Measurements from ENCODE around the gene PKIG.

PKIG gene

GRCh38 chr20:44542890-44543289, 39.5 kb upstream of the PKIG start:
- no peak for TF ChIP-seq CTCF (IDR thresholded peaks at IDR 0.05)
- Histone ChIP-seq H3K27ac (peak overlapping the region; percentile 9 to 28), H3K4me3 (no peak overlapping the region)
- DNase-seq (ENCODE audit: low spot score), result no peak

- Histone ChIP-seq H3K27ac (peak overlapping the region in 1 of 2 donors; percentile 9), H3K4me3 (no peak overlapping the region)
- TF ChIP-seq CTCF (IDR thresholded peaks at IDR 0.05), result no peak
- no peak for DNase-seq (ENCODE audit: low spot score)
Observed at GRCh38 chr20:44543358-44543757, 39.0 kb upstream of the PKIG start.

- DNase-seq (ENCODE audit: low spot score), result no peak
- H3K27ac ChIP-seq, result peak overlapping the region in 1 of 2 donors; percentile 53
- no peak for TF ChIP-seq CTCF (IDR thresholded peaks at IDR 0.05)
- no peak overlapping the region for H3K4me3 ChIP-seq
Observed at GRCh38 chr20:44544263-44544662, 38.1 kb upstream of the PKIG start.

- peak overlapping the region; percentile 80 to 85 for H3K27ac ChIP-seq
- no peak overlapping the region for H3K4me3 ChIP-seq
- no peak for DNase-seq (ENCODE audit: low spot score)
- no peak for TF ChIP-seq CTCF (IDR thresholded peaks at IDR 0.05)
Observed at GRCh38 chr20:44547419-44547818, 35.0 kb upstream of the PKIG start.

GRCh38 chr20:44549123-44549522, 33.3 kb upstream of the PKIG start:
- Histone ChIP-seq H3K4me3 (peak overlapping the region; percentile 34), H3K27ac (peak overlapping the region; percentile 80 to 85)
- DNase-seq (ENCODE audit: low spot score), result no peak
- no peak for TF ChIP-seq CTCF (IDR thresholded peaks at IDR 0.05)

- Histone ChIP-seq H3K27ac (peak overlapping the region; percentile 76 to 80), H3K4me3 (no peak overlapping the region)
- DNase-seq (ENCODE audit: low spot score), result no peak
- TF ChIP-seq CTCF (IDR thresholded peaks at IDR 0.05), result no peak
Observed at GRCh38 chr20:44552050-44552449, 30.3 kb upstream of the PKIG start.

- Histone ChIP-seq H3K27ac (peak overlapping the region; percentile 76 to 80), H3K4me3 (no peak overlapping the region)
- no peak for DNase-seq (ENCODE audit: low spot score)
- TF ChIP-seq CTCF (IDR thresholded peaks at IDR 0.05), result no peak
Observed at GRCh38 chr20:44552568-44552949, 29.8 kb upstream of the PKIG start.

Data from coronary artery (tissue), 2 donors.